CD4-positive, alpha-beta T cell (primary cell): ENCODE results near the gene RACK1. TPM values are rescaled to one million over a fixed set of nuclear protein-coding genes. Genes with fewer than 3 reads are reported as not detected.

Source experiments
- ATAC-seq: fragments of 200-7000 bp; cut with Tn5 transposase; one replicate; pipeline ENCODE4 v1.10.0; 2022; ENCODE audit warnings: mild to moderate bottlenecking; ENCODE audit not compliant: poor library complexity
- CTCF ChIA-PET: fragments of 350-600 bp; sonication (Branson Sonifier 250); formaldehyde crosslinking; loops from one replicate; lab custom pipeline; 2021; ENCODE audit warnings: antibody characterized with exemption, inconsistent platforms; lab: Charles Lee
- POLR2A ChIA-PET: fragments of 350-600 bp; sonication (Branson Sonifier 250); formaldehyde crosslinking; loops from one replicate; lab custom pipeline; 2021; ENCODE audit warnings: antibody characterized with exemption, inconsistent platforms; lab: Charles Lee
- DNase-seq, 14 experiments: peaks; one replicate each; pipeline ENCODE4 v3.0.0-alpha.2; 2013 to 2020; ENCODE audit warnings: mixed read lengths in 2 of 14
- H3K27ac ChIP-seq, 2 donors: one replicate each; pipeline versions ENCODE4 v1.5.1 to v1.7.0; 2013; ENCODE audit warnings: low read length in 2 of 2, low read depth in 1 of 2, mild to moderate bottlenecking in 1 of 2
- H3K27me3 ChIP-seq, 2 experiments: 1 replicate in 1 of 2; 2 replicates in 1 of 2; pipeline versions ENCODE4 v1.6.1 to v1.7.0; 2013; ENCODE audit warnings: low read length in 2 of 2, control low read depth in 1 of 2, mild to moderate bottlenecking in 1 of 2, moderate library complexity in 1 of 2; ENCODE audit not compliant: insufficient read depth in 2 of 2, control insufficient read depth in 1 of 2
- H3K36me3 ChIP-seq: one replicate; pipeline ENCODE4 v1.6.1; 2013; ENCODE audit warnings: low read length, control low read depth; ENCODE audit not compliant: insufficient read depth
- H3K4me1 ChIP-seq: one replicate; pipeline ENCODE4 v1.6.1; 2013; ENCODE audit warnings: low read length, control low read depth; ENCODE audit not compliant: insufficient read depth
- H3K4me3 ChIP-seq: one replicate; pipeline ENCODE4 v1.5.1; 2013; ENCODE audit warnings: mild to moderate bottlenecking, low read length, moderate library complexity
- H3K9me3 ChIP-seq, 2 experiments: 1 replicate in 1 of 2; 2 replicates in 1 of 2; pipeline versions ENCODE4 v1.6.1 to v1.7.0; 2013; ENCODE audit warnings: low read length in 2 of 2, mild to moderate bottlenecking in 2 of 2, control low read depth in 1 of 2, moderate library complexity in 1 of 2; ENCODE audit not compliant: control insufficient read depth in 1 of 2, insufficient read depth in 1 of 2
- H3K27ac Mint-ChIP-seq: one replicate; pipeline ENCODE4 v1.8.0; 2020; ENCODE audit warnings: mixed read lengths
- H3K27me3 Mint-ChIP-seq: one replicate; pipeline ENCODE4 v1.8.0; 2021; ENCODE audit warnings: mixed read lengths
- H3K36me3 Mint-ChIP-seq: one replicate; pipeline ENCODE4 v1.8.0; 2021; ENCODE audit warnings: low read depth, mixed read lengths
- H3K4me1 Mint-ChIP-seq: one replicate; pipeline ENCODE4 v1.8.0; 2021; ENCODE audit warnings: low read depth, mixed read lengths
- H3K4me3 Mint-ChIP-seq: one replicate; pipeline ENCODE4 v1.8.0; 2020; ENCODE audit warnings: mild to moderate bottlenecking, mixed read lengths
- H3K9me3 Mint-ChIP-seq: one replicate; pipeline ENCODE4 v1.8.0; 2020; ENCODE audit warnings: mixed read lengths
- intact Hi-C, 2 experiments: fragments of 100-400 bp; cut with DNase I in 1 of 2; cut with micrococcal nuclease in 1 of 2; formaldehyde crosslinking; loops; one replicate each; pipeline versions ENCODE4 v1.15.1 to v1.9.0; 2023 to 2025; cut with DNase I, micrococcal nuclease
- total RNA-seq, 174 experiments: library from RNA in 2 of 174; stranded (reverse) in 2 of 174; gene quantifications; one replicate each; pipeline ENCODE4 v1.2.3 and lab custom pipeline; 2021 to 2026
- TF ChIP-seq, protein P1 (sequence below): fragments of 200-600 bp; IDR thresholded peaks from one replicate; pipeline ENCODE4 v1.8.0; 2022; ENCODE audit warnings: antibody characterized with exemption, mild to moderate bottlenecking

Gene RACK1
- total RNA-seq, 2 experiments from 2014 or later = 2,499 to 2,682 TPM

DNA sequence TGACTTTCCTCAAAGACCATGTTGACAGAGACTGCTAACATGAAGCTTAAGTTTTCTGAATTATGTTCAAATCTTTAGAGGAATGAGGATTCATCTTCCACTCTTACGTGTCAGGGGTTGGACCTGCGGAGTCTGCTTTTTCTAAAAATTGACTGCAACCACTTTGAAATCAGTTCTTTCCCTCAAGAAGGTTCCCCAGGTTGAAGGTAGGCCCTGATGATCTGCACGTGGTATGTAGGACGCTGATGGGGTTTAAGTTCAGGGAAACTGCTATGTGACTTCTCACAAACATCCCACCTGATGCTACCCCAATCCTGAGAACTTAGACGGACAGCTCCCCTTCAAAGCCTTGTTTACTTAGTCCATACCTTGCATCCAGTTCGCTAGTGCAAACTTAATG lies 7.2 kb downstream of the RACK1 start:
- H3K4me3 ChIP-seq = no peak overlapping the region
- H3K36me3 ChIP-seq = peaks cover 99% of the 10 kb centered on the region
- ChIA-PET CTCF (no interaction called here), POLR2A (interaction anchor here (0.9 to 3.0 kb wide), 4 partner anchors 10 to 427 kb away, joined by 3 to 12 read pairs (median 4); partner anchors contain the start of genes TRIM41 and TRIM52)
- Mint-ChIP-seq H3K9me3 (no peaks in the 10 kb centered on the region), H3K4me1 (peaks cover 29% of the 10 kb centered on the region), H3K4me3 (no peak overlapping the region), H3K36me3 (peaks cover 93% of the 10 kb centered on the region), H3K27ac (peak overlapping the region; percentile 44), H3K27me3 (no peaks in the 10 kb centered on the region)
- H3K27ac ChIP-seq = no peak overlapping the region
- ATAC-seq (no peak), DNase-seq (no peak)
- intact Hi-C loops = no loop called here
- peaks cover 27% of the 10 kb centered on the region for H3K4me1 ChIP-seq
- H3K27me3 ChIP-seq = no peaks in the 10 kb centered on the region
- H3K9me3 ChIP-seq = no peaks in the 10 kb centered on the region
- TF ChIP-seq, protein P1, sequence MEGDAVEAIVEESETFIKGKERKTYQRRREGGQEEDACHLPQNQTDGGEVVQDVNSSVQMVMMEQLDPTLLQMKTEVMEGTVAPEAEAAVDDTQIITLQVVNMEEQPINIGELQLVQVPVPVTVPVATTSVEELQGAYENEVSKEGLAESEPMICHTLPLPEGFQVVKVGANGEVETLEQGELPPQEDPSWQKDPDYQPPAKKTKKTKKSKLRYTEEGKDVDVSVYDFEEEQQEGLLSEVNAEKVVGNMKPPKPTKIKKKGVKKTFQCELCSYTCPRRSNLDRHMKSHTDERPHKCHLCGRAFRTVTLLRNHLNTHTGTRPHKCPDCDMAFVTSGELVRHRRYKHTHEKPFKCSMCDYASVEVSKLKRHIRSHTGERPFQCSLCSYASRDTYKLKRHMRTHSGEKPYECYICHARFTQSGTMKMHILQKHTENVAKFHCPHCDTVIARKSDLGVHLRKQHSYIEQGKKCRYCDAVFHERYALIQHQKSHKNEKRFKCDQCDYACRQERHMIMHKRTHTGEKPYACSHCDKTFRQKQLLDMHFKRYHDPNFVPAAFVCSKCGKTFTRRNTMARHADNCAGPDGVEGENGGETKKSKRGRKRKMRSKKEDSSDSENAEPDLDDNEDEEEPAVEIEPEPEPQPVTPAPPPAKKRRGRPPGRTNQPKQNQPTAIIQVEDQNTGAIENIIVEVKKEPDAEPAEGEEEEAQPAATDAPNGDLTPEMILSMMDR = no peak

DNA sequence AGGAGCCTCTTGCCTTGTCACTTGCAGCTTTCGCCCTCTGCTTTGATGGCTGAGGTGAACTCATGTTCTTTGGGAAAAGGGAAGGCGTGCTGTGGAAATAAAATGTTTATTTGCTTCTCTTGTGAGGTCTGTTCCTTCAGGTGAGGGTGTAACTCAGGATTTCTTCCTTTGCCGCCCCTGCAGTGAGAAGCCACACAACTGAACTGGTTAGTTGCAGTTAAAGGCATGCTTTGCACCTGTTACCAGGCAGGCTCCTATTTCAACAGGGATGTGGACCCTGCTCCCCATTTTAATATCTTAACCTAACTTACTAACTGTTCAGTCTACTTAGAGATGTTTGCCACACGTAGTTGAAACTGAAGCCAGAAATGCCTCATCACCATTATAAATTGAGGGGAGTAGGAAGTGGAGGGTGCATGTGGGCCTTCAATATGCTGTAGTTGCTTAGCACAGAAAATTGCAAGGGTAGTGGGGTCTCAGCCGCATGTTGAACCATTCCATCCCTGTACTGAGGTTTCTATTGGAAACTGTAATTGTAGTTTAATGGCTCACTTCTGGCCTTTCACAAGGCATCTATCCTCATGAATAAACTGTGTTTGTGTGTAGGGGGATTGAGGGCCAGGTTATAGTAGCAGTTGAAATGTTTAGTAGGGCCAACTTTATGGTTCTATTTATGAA lies 7.9 kb downstream of the RACK1 start:
- Mint-ChIP-seq H3K9me3 (no peaks in the 10 kb centered on the region), H3K36me3 (peaks cover 93% of the 10 kb centered on the region), H3K4me3 (no peak overlapping the region), H3K27ac (peak overlapping the region; percentile 44), H3K4me1 (peaks cover 31% of the 10 kb centered on the region), H3K27me3 (no peaks in the 10 kb centered on the region)
- H3K36me3 ChIP-seq = peaks cover 98% of the 10 kb centered on the region
- H3K9me3 ChIP-seq = no peaks in the 10 kb centered on the region
- ChIA-PET POLR2A (interaction anchor here (0.9 to 3.0 kb wide), 7 partner anchors 8 to 427 kb away, joined by 3 to 12 read pairs (median 3); partner anchors contain the start of genes RACK1, TRIM41 and TRIM52), CTCF (no interaction called here)
- no peak overlapping the region for H3K27ac ChIP-seq
- H3K4me3 ChIP-seq = no peak overlapping the region
- intact Hi-C loops = no loop called here
- H3K4me1 ChIP-seq = peaks cover 21% of the 10 kb centered on the region
- DNase-seq (no peak), ATAC-seq (no peak)
- no peaks in the 10 kb centered on the region for H3K27me3 ChIP-seq
- TF ChIP-seq, protein P1 = no peak

DNA sequence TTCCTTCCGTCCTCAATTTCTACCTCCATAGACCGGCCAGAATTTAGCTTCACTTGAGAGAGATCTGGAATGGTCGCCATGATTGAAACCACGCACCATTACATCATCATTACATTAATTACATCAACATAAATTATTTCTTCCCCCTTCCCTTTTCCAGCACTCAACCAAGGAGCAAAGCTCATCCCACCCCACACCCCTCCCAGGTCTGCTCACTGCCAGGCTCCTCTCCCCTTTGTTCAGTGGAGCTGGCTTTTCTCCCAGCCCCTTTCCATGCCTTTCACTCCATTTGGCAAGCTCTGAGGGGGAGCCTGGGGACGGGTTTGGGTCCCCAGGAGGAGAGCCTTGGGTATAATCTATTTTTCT lies 8.4 kb downstream of the RACK1 start:
- peaks cover 36% of the 10 kb centered on the region for H3K4me1 Mint-ChIP-seq
- H3K9me3 Mint-ChIP-seq = no peaks in the 10 kb centered on the region
- peak overlapping the region; percentile 44 for H3K27ac Mint-ChIP-seq
- ATAC-seq = no peak
- no peaks in the 10 kb centered on the region for H3K9me3 ChIP-seq
- intact Hi-C loops = no loop called here
- H3K27me3 ChIP-seq = no peaks in the 10 kb centered on the region
- peaks cover 93% of the 10 kb centered on the region for H3K36me3 Mint-ChIP-seq
- H3K4me3 ChIP-seq = no peak overlapping the region
- H3K4me3 Mint-ChIP-seq = no peak overlapping the region
- POLR2A ChIA-PET = interaction anchor here (0.9 to 3.0 kb wide), 6 partner anchors 9 to 51 kb away, joined by 3 to 12 read pairs (median 4); partner anchors contain the start of genes RACK1 and TRIM52
- no peak overlapping the region for H3K27ac ChIP-seq
- peaks cover 19% of the 10 kb centered on the region for H3K4me1 ChIP-seq
- H3K27me3 Mint-ChIP-seq = no peaks in the 10 kb centered on the region
- TF ChIP-seq, protein P1 = no peak
- no peak for DNase-seq
- CTCF ChIA-PET = no interaction called here
- H3K36me3 ChIP-seq = peaks cover 98% of the 10 kb centered on the region
